ENCODE results near the gene ERVH48-1.
"Not testable (repeated sequence)": the region's sequence is repeated elsewhere in the genome, so short reads cannot be mapped to it uniquely, and the experiment has no call there.

The ERVH48-1 gene

GRCh38 chr21:42925114-42925926, at the start of gene ERVH48-1:
Gene ERVH48-1, minus strand, starts transcription at chr21:42925630. Its CDS starts 6,624 bp downstream, at chr21:42919006.
- no peak for DNase-seq (ENCODE audit: low read depth in 2 of 2)

DNA sequence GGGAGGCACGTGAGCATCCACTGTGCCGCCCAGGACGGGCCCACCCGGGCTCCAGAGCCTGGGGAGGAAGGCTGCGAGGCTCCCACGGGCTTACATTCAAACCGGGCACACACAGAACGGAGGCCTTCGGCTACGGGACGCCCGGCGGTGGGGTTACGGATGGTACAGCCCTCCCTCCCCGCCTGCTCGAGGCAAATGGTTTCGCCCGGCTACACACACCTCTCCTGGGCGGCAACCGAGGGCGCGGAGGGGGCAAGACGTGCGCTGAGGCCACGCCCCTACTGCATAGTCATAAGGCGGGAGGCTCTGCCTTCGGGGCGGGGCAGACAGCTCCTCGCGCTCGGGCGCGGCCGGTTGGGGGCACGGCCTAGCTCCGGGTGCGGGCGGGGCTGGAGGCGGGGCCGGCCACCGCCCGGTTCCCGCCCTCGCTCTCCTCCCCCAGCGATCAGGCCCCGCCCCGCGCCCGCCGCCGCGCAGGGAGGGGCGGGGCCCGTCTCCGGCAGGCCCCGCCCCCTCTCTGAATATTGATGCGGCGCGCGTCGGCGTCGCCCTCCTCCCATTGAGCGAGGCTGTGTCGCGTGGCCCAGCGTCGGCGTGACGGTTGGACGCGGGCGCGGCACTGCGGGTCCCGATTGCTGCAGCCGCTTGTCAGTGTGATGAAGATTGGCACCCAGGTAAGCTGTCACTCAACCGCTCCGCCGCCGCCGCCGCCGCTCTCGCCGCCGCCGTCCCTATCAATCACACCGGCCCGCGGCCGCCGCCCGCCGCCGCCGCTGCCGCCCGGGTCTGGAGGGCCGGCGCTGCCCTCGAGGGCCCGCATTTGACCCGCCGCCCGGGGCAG, 48.8 kb upstream of the ERVH48-1 start, which contains the start of gene PKNOX1:
Gene PKNOX1 (plus strand): TSS at position 572 of the 841 bp plus-strand sequence. CDS start 29,820 bp downstream, outside the sequence.
- peak; percentile 99 for DNase-seq (ENCODE audit: low read depth in 2 of 2)

DNA sequence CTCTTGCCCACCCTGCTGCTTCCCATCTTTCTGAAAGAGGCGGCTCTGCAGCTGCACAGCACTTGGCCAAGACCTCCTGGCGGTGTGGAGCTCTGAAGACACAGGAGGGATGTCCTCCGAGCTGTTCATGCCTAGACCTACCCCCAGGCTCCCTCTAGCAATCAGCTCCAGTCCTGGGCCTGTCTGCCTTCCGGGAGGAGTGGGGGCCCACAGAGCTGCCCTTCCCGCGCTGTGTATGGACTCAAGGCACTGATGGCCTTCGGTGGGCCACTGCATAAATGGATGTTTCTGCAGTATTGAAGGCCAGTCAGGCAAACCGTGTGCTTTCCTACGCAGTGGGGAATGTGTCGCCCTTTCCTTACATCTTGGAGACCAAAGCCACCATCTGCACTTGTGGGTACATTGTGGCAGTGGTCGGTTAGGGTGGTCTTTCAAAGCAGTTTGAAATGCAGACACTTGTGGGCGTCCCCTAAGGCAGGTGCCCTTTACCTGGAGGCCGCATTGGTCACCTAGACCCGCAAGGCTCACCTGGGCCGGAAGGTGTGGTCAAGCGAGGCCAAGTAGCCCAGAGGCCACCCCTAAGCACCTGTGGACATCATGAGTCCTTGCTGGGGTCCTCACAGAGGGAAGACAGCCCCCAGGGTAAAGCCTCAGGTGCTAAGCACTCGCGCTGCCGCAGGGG, 48.0 kb upstream of the ERVH48-1 start:
- no peak for DNase-seq (ENCODE audit: low read depth in 2 of 2)

GRCh38 chr21:42971897-42972275, 46.5 kb upstream of the ERVH48-1 start:
- no peak for DNase-seq (ENCODE audit: low read depth in 2 of 2)

- DNase-seq (ENCODE audit: low read depth in 2 of 2) = no peak
Observed at GRCh38 chr21:42970946-42971653, 45.7 kb upstream of the ERVH48-1 start.

- DNase-seq (ENCODE audit: low read depth in 2 of 2) = no peak
Observed at GRCh38 chr21:42969193-42969600, 43.8 kb upstream of the ERVH48-1 start.

DNA sequence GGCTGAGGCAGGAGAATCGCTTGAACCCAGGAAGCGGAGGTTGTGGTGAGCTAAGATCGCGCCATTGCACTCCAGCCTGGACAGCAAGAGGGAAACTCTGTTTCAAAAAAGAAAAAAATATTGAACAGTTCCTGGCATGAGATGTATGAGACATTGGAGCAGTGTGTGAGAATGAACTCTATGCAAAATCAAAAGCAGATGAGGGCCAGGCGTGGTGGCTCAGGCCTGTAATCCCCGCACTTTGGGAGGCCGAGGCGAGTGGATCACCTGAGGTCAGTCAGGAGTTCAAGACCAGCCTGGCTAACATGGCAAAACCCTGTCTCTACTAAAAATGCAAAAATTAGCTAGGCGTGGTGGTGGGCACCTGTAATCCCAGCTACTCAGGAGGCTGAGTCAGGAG, 42.2 kb upstream of the ERVH48-1 start:
- not testable (repeated sequence) for DNase-seq (ENCODE audit: low read depth in 2 of 2)

DNA sequence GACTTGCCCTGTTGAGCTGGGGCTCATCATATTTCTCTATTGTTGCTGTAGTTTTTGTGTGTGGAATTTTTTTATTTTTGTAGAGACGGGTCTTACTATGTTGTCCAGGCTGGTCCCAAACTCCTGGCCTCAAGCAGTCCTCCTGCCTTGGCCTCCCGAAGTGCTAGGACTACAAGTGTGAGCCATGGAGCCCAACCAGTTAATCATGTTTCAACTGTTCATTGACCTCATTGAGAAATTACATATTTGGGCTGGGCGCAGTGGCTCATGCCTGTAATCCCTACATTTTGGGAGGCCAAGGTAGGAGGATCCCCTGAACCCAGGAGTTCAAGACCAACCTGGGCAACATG, 39.8 kb upstream of the ERVH48-1 start:
- DNase-seq (ENCODE audit: low read depth in 2 of 2) = no peak

DNA sequence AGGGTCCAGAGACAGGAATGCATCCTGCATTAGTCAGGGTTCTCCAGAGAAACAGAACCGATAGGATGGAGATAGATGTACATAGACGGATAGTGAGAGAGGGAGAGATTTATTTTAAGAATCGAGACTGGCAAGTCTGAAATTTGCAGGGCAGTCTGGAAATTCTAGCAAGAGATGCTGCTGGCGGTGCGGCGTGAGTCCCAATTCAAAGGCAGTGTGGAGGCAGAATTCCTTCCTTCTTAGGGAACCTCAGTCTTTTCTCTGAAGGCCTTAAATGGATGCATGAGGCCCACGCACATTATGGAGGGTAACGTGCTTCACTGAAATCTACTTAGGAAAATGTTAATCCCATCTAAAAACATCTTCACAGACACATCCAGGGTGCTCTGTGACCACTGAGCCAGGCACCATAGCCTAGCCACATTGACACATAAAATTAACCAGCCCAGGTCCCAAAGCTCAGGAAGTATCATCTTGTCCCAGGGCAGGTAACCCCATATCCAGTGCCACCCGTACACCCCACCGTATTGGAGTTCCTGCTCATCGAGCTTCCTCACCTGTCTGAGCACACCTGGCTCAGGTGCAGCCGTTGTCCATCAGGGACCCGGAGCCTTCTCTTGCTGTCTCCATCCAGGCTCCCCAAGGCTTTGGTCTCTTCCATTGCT, 39.2 kb upstream of the ERVH48-1 start:
- no peak for DNase-seq (ENCODE audit: low read depth in 2 of 2)

GRCh38 chr21:42964086-42964485, 38.7 kb upstream of the ERVH48-1 start:
- no peak for DNase-seq (ENCODE audit: low read depth in 2 of 2)

DNA sequence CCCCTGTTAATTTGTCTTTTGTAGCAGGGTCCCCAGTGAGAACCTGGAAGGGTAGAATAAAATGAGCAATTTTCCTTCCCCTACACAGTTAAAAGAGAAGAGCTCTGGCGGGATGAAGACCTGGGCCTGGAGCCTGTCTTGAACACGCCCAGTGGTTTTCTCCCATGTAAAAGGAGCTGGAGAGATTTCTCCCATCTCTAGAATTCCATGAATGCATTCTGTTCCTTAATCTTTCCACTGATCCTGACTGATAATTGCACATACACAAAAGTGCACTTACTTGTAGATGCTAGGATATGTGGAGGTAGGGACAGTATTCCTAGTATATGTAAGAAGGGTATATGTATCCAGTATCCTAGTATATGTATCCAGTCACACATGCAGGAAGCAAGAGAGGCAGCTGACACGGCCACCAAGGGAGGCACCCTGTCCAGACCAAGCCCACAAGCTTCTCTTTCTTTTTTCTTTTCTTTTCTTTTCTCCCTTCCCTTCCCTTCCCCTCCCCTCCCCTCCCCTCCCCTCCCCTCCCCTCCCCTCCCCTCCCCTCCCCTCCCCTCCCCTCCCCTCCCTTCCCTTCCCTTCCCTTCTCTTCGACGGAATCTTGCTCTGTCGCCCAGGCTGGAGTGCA, 37.1 kb upstream of the ERVH48-1 start:
- DNase-seq (ENCODE audit: low read depth in 2 of 2) = no peak

- no peak for DNase-seq (ENCODE audit: low read depth in 2 of 2)
Observed at GRCh38 chr21:42959728-42960127, 34.3 kb upstream of the ERVH48-1 start.

DNA sequence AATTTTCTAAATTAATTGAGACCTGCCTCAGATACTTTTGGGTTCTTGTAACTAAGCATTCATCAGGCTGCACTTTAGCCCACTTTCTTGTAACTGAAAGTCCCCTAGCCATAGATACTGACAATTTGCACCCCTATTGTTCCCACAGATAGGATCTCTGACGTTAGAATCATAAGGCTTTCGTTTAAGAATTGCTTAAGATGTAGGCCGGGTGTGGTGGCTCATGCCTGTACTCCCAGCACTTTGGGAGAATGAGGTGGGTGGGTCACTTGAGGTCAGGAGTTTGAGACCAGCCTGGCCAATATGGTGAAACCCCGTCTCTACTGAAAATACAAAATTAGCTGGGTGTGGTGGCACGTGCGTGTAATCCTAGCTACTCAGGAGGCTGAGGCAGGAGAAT, 32.7 kb upstream of the ERVH48-1 start:
- not testable (repeated sequence) for DNase-seq (ENCODE audit: low read depth in 2 of 2)

DNA sequence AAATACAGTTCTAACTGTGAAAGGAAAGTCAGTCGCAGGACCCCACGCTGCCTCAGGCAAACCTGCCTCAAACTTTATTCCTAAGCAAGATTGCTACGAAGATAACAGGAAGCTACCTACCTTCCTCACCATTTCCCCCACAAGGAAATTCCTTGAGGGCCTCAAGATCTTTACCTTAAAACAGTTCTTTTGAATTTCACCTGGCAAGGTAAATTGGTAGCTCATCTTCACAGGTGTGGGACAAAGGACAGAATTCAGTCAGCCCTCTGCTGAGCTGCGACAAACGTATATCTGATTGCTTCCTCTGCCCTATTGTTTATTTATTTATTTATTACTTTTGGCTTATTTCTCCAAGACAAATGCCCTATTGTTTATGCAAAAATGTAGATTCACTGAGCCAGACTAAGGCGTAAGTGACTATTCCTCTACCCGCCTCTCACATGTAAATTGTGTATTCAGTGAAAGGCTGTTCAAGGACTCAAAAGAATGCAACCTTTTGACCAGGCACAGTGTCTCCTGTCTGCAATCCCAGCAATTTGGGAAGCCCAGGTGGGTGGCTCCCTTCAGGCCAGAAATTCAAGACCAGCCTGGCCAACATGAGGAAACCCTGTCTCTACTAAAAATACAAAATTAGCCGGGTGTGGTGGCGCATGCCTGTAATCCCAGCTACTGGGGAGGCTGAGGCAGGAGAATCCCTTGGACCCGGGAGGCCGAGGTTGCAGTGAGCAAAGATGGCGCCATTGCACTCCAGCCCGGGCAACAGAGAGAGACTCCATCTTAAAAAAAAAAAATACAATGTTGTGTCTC, 31.6 kb upstream of the ERVH48-1 start:
- DNase-seq (ENCODE audit: low read depth in 2 of 2) = no peak

GRCh38 chr21:42951193-42951592, 25.8 kb upstream of the ERVH48-1 start:
- DNase-seq (ENCODE audit: low read depth in 2 of 2) = not testable (repeated sequence)

GRCh38 chr21:42949094-42949755, 23.8 kb upstream of the ERVH48-1 start:
- DNase-seq (ENCODE audit: low read depth in 2 of 2) = not testable (repeated sequence)

DNA sequence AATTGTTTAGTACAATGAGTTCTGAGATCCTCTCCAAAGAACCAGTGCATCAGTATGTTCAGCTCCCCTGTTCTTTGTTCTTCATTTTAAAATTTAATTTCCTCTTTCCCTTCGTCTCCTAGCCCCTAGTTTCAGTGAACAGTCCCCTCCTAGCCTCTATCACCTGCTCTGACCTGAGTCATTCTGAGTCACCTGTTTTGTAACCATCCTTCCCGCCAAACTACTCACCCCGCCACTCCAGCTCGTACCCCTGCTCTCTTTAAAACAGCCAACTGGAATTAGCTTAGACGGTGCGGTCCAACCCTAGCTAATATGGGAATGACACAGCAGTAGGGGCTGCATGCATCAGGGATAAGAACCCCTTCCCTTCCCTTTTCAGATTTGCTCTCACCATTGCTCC, 16.8 kb upstream of the ERVH48-1 start:
- no peak for DNase-seq (ENCODE audit: low read depth in 2 of 2)

DNA sequence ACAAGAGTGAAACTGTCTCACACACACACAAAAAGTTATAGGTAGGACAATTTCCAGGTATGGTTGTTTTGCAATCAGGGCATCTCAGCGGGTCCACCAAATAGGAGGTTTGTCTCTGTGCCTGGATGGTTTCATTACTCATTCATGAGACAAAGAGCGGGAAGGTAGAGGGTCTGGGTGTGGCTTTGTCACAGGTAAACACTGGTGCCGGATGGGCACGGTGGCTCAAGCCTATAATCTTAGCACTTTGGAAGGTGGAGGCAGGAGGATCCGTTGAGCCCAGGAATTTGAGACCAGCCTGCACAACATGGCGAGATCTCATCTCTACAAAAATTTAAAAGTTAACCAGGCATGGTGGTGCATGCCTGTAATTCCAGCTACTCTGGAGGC, 16.3 kb upstream of the ERVH48-1 start:
- DNase-seq (ENCODE audit: low read depth in 2 of 2) = no peak
